Loucy (cell line): ENCODE measurements around the gene SH3YL1.

Experiments used
- H2AFZ ChIP-seq: fragments of 200-600 bp; sonication (generic); 2 replicates; pipeline ENCODE4 v1.6.0; 2016; ENCODE audit warnings: antibody characterized with exemption, mild to moderate bottlenecking, low read length, moderate library complexity
- H3F3A ChIP-seq: fragments of 200-600 bp; 2 replicates; pipeline ENCODE4 v1.6.0; 2016; ENCODE audit warnings: antibody characterized with exemption, low read depth, mild to moderate bottlenecking
- H3K27me3 ChIP-seq: fragments of 200-600 bp; sonication (generic); 2 replicates; pipeline ENCODE4 v1.6.1; 2014; ENCODE audit warnings: low read length, mild to moderate bottlenecking; ENCODE audit not compliant: insufficient read depth, poor library complexity, severe bottlenecking
- H3K36me3 ChIP-seq: fragments of 200-600 bp; sonication (generic); 2 replicates; pipeline ENCODE4 v1.6.1; 2016; ENCODE audit warnings: low read length; ENCODE audit not compliant: insufficient read depth
- H3K4me1 ChIP-seq: fragments of 200-600 bp; sonication (generic); 2 replicates; pipeline ENCODE4 v1.5.1; 2014; ENCODE audit warnings: low read length, mild to moderate bottlenecking; ENCODE audit not compliant: insufficient read depth, poor library complexity, severe bottlenecking
- H3K4me2 ChIP-seq: fragments of 200-600 bp; sonication (generic); 2 replicates; pipeline ENCODE4 v1.6.0; 2014; ENCODE audit warnings: antibody characterized with exemption, low read length, low read depth, mild to moderate bottlenecking; ENCODE audit not compliant: poor library complexity, severe bottlenecking
- H3K4me3 ChIP-seq: fragments of 200-600 bp; sonication (generic); 2 replicates; pipeline ENCODE4 v1.5.1; 2014; ENCODE audit warnings: low read length, mild to moderate bottlenecking, mixed read lengths; ENCODE audit not compliant: poor library complexity, severe bottlenecking
- H3K79me2 ChIP-seq: fragments of 200-600 bp; sonication (generic); 2 replicates; pipeline ENCODE4 v1.6.1; 2014; ENCODE audit warnings: low read length; ENCODE audit not compliant: insufficient read depth
- H3K9ac ChIP-seq: fragments of 200-600 bp; sonication (generic); 2 replicates; pipeline ENCODE4 v1.6.0; 2014; ENCODE audit warnings: mild to moderate bottlenecking, low read depth, low read length, moderate library complexity; ENCODE audit not compliant: poor library complexity, severe bottlenecking
- H3K9me2 ChIP-seq: fragments of 200-600 bp; sonication (generic); replicated peaks from 2 replicates; pipeline ENCODE4 v1.6.1; 2016; ENCODE audit warnings: low read depth, low read length, mixed read lengths
- H3K9me3 ChIP-seq: fragments of 200-600 bp; sonication (generic); 2 replicates; pipeline ENCODE4 v1.6.1; 2014; ENCODE audit warnings: mild to moderate bottlenecking, antibody characterized with exemption, low read length, low read depth; ENCODE audit not compliant: insufficient read depth
- H4K20me1 ChIP-seq: fragments of 200-600 bp; sonication (generic); 2 replicates; pipeline ENCODE4 v1.6.0; 2014; ENCODE audit warnings: antibody characterized with exemption, low read length, mild to moderate bottlenecking; ENCODE audit not compliant: insufficient read depth, poor library complexity, severe bottlenecking
- CTCF ChIP-seq: fragments of 200-600 bp; sonication (generic); conservative IDR thresholded peaks from 2 replicates; pipeline ENCODE4 v1.5.1; 2014; ENCODE audit warnings: mild to moderate bottlenecking, antibody characterized with exemption, low read length
- EZH2phosphoT487 ChIP-seq: fragments of 200-600 bp; IDR thresholded peaks from 2 replicates; pipeline ENCODE4 v1.6.1; 2018; ENCODE audit warnings: antibody characterized with exemption, mild to moderate bottlenecking, moderate library complexity, borderline replicate concordance

SH3YL1 gene

GRCh38 chr2:268323-268722 lies 4.5 kb upstream of the SH3YL1 start:
- peaks cover 95% of the 10 kb centered on the region for H3K79me2 ChIP-seq
- peaks cover 83% of the 10 kb centered on the region for H4K20me1 ChIP-seq
- H2AFZ ChIP-seq, result no peak overlapping the region
- no peaks in the 10 kb centered on the region for H3K27me3 ChIP-seq
- peaks cover 17% of the 10 kb centered on the region; the same call in 1 of the 2 replicates for H3K36me3 ChIP-seq
- TF ChIP-seq EZH2phosphoT487 (no peak), CTCF (no peak)
- H3K9ac ChIP-seq, result peak overlapping the region; percentile 12
- H3K4me2 ChIP-seq, result peak overlapping the region; percentile 98
- H3F3A ChIP-seq, result no peaks in the 10 kb centered on the region
- H3K4me1 ChIP-seq, result peaks cover 65% of the 10 kb centered on the region
- no peaks in the 10 kb centered on the region for H3K9me3 ChIP-seq
- H3K4me3 ChIP-seq, result peak overlapping the region; percentile 100
- H3K9me2 ChIP-seq, result no peaks in the 10 kb centered on the region

GRCh38 chr2:264493-265468 lies 949 bp upstream of the SH3YL1 start, which contains the start of gene ACP1:
TSS of gene ACP1 (plus strand) at chr2:264947. CDS start at chr2:264965, 18 bp downstream.
- H3K27me3 ChIP-seq, result no peaks in the 10 kb centered on the region
- H3K36me3 ChIP-seq, result no peaks in the 10 kb centered on the region
- H3K4me1 ChIP-seq, result peaks cover 67% of the 10 kb centered on the region
- H2AFZ ChIP-seq, result peak within 1 kb of the TSS; percentile 85
- H3K9ac ChIP-seq, result peak within 1 kb of the TSS; percentile 97
- peaks cover 49% of the 10 kb centered on the region for H4K20me1 ChIP-seq
- H3K4me2 ChIP-seq, result peak within 1 kb of the TSS; percentile 98
- TF ChIP-seq EZH2phosphoT487 (no peak), CTCF (no peak)
- no peaks in the 10 kb centered on the region for H3K9me2 ChIP-seq
- H3K9me3 ChIP-seq, result no peaks in the 10 kb centered on the region
- H3F3A ChIP-seq, result no peaks in the 10 kb centered on the region
- peaks cover 61% of the 10 kb centered on the region for H3K79me2 ChIP-seq
- peak within 1 kb of the TSS; percentile 100 for H3K4me3 ChIP-seq

- H3K4me3 ChIP-seq, result peak overlapping the region; percentile 100
- no peaks in the 10 kb centered on the region for H3F3A ChIP-seq
- H3K9me3 ChIP-seq, result no peaks in the 10 kb centered on the region
- H3K79me2 ChIP-seq, result peaks cover 45% of the 10 kb centered on the region
- H3K36me3 ChIP-seq, result no peaks in the 10 kb centered on the region
- TF ChIP-seq CTCF (no peak), EZH2phosphoT487 (no peak)
- no peaks in the 10 kb centered on the region for H3K27me3 ChIP-seq
- peaks cover 57% of the 10 kb centered on the region for H3K4me1 ChIP-seq
- H4K20me1 ChIP-seq, result peaks cover 33% of the 10 kb centered on the region
- H3K9ac ChIP-seq, result no peak overlapping the region
- peak overlapping the region; percentile 67 for H3K4me2 ChIP-seq
- no peak overlapping the region for H2AFZ ChIP-seq
- no peaks in the 10 kb centered on the region for H3K9me2 ChIP-seq
Observed at GRCh38 chr2:263022-263738, 652 bp downstream of the SH3YL1 start.
